ENCODE measurements around the gene PACRG. TPM values are rescaled to one million over a fixed set of nuclear protein-coding genes. Genes with fewer than 3 reads are reported as not detected.

Gene PACRG
- total RNA-seq, 1 donor from 2014 or later = 1.1 TPM

- TF ChIP-seq CTCF (IDR thresholded peaks at IDR 0.05) = no peak
- DNase-seq (ENCODE audit: low spot score) = no peak
- Mint-ChIP-seq H3K27ac (ENCODE audit: unreplicated experiment) (no peak overlapping the region), H3K4me3 (ENCODE audit: unreplicated experiment) (no peak overlapping the region), H3K27me3 (ENCODE audit: low read depth) (peaks cover 4% of the 10 kb centered on the region), H3K36me3 (ENCODE audit: low read depth) (no peaks in the 10 kb centered on the region), H3K9me3 (ENCODE audit: low read depth) (no peaks in the 10 kb centered on the region), H3K4me1 (ENCODE audit: low read depth) (no peaks in the 10 kb centered on the region)
Observed at GRCh38 chr6:163237110-163237509, 509.3 kb downstream of the PACRG start.

GRCh38 chr6:163239572-163240340 lies 512.0 kb downstream of the PACRG start:
- no peaks in the 10 kb centered on the region for H3K36me3 Mint-ChIP-seq (ENCODE audit: low read depth)
- no peak for DNase-seq (ENCODE audit: low spot score)

GRCh38 chr6:163240556-163240955 lies 512.8 kb downstream of the PACRG start:
- Mint-ChIP-seq H3K27ac (ENCODE audit: unreplicated experiment) (no peak overlapping the region), H3K4me1 (ENCODE audit: low read depth) (no peaks in the 10 kb centered on the region), H3K4me3 (ENCODE audit: unreplicated experiment) (no peak overlapping the region), H3K36me3 (ENCODE audit: low read depth) (no peaks in the 10 kb centered on the region), H3K27me3 (ENCODE audit: low read depth) (no peaks in the 10 kb centered on the region), H3K9me3 (ENCODE audit: low read depth) (no peaks in the 10 kb centered on the region)
- no peak for TF ChIP-seq CTCF (IDR thresholded peaks at IDR 0.05)
- DNase-seq (ENCODE audit: low spot score) = no peak

More at GRCh38 chr6:163239572-163240340, 512.0 kb downstream of the PACRG start:
- no peaks in the 10 kb centered on the region for H3K9me3 Mint-ChIP-seq (ENCODE audit: low read depth)
- TF ChIP-seq CTCF (IDR thresholded peaks at IDR 0.05) = no peak
- no peaks in the 10 kb centered on the region for H3K27me3 Mint-ChIP-seq (ENCODE audit: low read depth)
- no peak overlapping the region for H3K27ac Mint-ChIP-seq (ENCODE audit: unreplicated experiment)
- H3K4me3 Mint-ChIP-seq (ENCODE audit: unreplicated experiment) = no peak overlapping the region
- H3K4me1 Mint-ChIP-seq (ENCODE audit: low read depth) = no peaks in the 10 kb centered on the region

GRCh38 chr6:163241683-163242082 lies 513.9 kb downstream of the PACRG start:
- H3K4me3 Mint-ChIP-seq (ENCODE audit: unreplicated experiment) = no peak overlapping the region
- no peak for TF ChIP-seq CTCF (IDR thresholded peaks at IDR 0.05)
- DNase-seq (ENCODE audit: low spot score) = no peak
- no peaks in the 10 kb centered on the region for H3K36me3 Mint-ChIP-seq (ENCODE audit: low read depth)
- H3K27ac Mint-ChIP-seq (ENCODE audit: unreplicated experiment) = no peak overlapping the region
- H3K4me1 Mint-ChIP-seq (ENCODE audit: low read depth) = no peaks in the 10 kb centered on the region
- no peaks in the 10 kb centered on the region for H3K27me3 Mint-ChIP-seq (ENCODE audit: low read depth)
- no peaks in the 10 kb centered on the region for H3K9me3 Mint-ChIP-seq (ENCODE audit: low read depth)

- H3K9me3 Mint-ChIP-seq (ENCODE audit: low read depth) = no peaks in the 10 kb centered on the region
- no peak overlapping the region for H3K27ac Mint-ChIP-seq (ENCODE audit: unreplicated experiment)
- no peak overlapping the region for H3K4me3 Mint-ChIP-seq (ENCODE audit: unreplicated experiment)
- no peaks in the 10 kb centered on the region for H3K4me1 Mint-ChIP-seq (ENCODE audit: low read depth)
- no peaks in the 10 kb centered on the region for H3K27me3 Mint-ChIP-seq (ENCODE audit: low read depth)
- DNase-seq (ENCODE audit: low spot score) = no peak
- H3K36me3 Mint-ChIP-seq (ENCODE audit: low read depth) = no peaks in the 10 kb centered on the region
- no peak for TF ChIP-seq CTCF (IDR thresholded peaks at IDR 0.05)
Observed at GRCh38 chr6:163243083-163243482, 515.3 kb downstream of the PACRG start.
